NCI-H146 treated with DMSO at 0.1 percent for 48 hours (cell line): ENCODE results near the gene FSIP1.

Source experiments
- DNase-seq: peaks from one replicate; lab custom pipeline; 2025; ENCODE audit not compliant: unreplicated experiment; lab: John Stamatoyannopoulos, UW

FSIP1 gene

DNA sequence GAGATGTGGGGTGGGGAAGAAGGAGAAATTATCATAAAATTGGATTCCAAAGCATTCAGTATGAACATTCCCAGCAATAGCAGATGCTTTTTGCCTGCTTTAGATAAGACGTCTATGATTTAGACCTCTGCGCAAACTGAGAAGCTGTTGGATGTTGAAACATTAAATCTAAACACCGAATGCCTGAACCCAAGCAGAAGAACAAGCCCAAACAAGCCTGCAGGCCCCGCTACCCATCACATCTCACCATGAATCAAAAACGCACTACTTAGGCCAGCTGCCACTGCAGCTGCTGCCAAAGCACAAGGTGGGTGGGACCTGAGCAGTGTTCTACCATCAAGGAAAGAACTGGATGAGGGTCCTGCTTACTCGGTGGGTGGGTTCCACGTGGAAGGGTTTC, 226.2 kb downstream of the FSIP1 start:
- no peak for DNase-seq

- DNase-seq, result no peak
Observed at GRCh38 chr15:39555885-39556284, 226.8 kb downstream of the FSIP1 start.

DNA sequence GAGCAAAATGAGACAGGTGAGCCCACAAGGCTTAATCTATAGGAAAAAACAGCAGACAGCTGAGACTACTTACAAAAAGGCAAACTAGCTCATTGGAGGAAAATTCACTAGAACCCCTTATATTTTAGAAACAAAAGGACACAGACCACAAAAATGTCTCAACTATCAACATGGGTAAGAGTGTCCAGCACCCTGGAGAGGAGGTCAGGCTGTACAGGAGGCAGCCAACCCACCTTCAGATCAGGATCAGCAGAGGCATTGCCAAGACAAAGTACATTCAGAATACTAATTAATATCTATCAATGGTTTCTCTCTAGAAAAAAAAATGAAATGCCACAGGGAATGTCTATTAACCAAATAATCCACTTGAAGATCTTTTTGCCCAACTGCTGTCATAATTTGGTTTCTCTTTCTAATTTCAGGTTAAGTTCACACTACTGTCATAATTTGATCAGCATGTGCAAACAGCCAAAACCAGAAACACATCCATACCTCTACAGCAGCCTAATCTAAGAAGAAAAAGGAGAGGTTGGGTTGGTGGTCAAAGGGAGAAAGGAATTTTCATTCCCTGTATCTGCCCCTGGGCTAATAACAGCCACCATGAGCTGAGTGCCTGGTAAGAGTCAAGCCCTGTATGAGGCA, 227.8 kb downstream of the FSIP1 start:
- no peak for DNase-seq

DNA sequence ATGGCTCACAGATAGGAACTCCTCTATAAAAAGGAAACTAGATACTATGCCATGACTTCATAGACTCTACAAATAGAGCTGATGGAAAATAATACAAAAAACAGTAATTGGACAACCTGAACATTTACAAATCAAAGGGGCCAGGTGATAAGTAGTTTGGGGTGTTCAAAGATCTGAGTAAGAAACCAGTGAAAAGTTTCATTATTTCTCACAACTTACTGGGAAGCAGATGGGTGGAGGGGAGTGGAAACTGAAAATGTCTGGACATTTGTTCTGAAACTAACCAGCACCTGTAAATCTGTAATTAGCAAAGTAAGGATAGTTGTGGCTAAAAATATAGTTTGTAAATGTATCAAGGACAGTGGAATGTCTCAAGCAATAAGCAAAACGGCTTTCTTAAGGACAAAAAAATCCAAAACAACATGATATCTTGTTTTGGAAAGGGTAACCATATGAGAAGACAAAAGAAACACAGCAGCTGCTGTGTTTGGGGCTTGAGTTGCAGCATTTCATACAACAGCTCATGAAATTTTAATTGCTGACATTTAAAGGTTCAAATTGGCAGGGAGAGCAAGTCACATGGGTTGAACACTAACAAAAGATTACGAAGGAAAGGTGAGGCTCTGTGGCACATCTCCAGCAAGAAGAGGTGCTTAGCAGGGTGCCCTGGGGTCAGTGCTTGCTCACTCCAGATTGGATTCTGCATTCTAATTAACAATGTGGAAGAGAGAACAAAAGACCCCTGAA, 228.5 kb downstream of the FSIP1 start:
- no peak for DNase-seq

GRCh38 chr15:39552556-39552955, 230.1 kb downstream of the FSIP1 start:
- DNase-seq, result no peak

DNA sequence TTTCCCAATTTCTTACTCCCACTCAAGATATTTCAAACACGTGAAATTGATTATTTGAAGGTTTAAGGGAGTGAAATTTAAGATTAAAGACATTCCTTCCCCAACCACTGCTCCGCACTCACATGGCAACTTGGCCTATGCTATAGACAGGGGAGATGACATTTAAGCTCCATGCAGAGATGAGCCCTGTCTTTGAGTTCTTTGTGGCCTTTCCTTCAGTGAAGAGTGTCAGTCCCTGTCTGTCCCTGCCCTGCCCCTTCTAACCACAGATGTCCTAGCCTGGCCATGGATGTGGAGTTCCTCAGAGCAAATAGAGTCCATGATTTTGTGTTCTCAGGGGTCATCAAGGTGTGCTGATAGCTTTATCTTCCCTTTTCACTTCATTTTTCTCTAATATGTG, 231.2 kb downstream of the FSIP1 start:
- no peak for DNase-seq
